CD14-positive monocyte (primary cell): ENCODE data around the gene STXBP2. TPM values are rescaled to one million over a fixed set of nuclear protein-coding genes. Genes with fewer than 3 reads are reported as not detected.

Experiments used
- DNase-seq, 3 donors: peaks; one replicate each; pipeline ENCODE4 v3.0.0-alpha.2; 2011 to 2022
- H2AFZ ChIP-seq: 2 replicates; pipeline ENCODE4 v1.6.0; 2012; ENCODE audit warnings: mild to moderate bottlenecking, low read depth, low read length, inconsistent platforms; ENCODE audit not compliant: insufficient read depth, poor library complexity, severe bottlenecking
- H3K27ac ChIP-seq, 2 donors: 1 replicate in 1 of 2; 2 replicates in 1 of 2; pipeline ENCODE4 v1.5.1; 2012 to 2013; ENCODE audit warnings: low read length in 2 of 2, control low read depth in 1 of 2, inconsistent platforms in 1 of 2, low read depth in 1 of 2, mild to moderate bottlenecking in 1 of 2
- H3K27me3 ChIP-seq, 2 donors: one replicate each; pipeline versions ENCODE4 v1.6.0 to v1.6.1; 2011 to 2013; ENCODE audit warnings: low read length in 2 of 2; ENCODE audit not compliant: control insufficient read depth in 2 of 2, insufficient read depth in 2 of 2
- H3K36me3 ChIP-seq, 2 donors: replicated peaks in 1 of 2; 1 replicate in 1 of 2; 2 replicates in 1 of 2; pipeline versions ENCODE4 v1.5.1 to v1.6.1; 2012 to 2013; ENCODE audit warnings: low read length in 2 of 2, control low read depth in 1 of 2, inconsistent platforms in 1 of 2, mild to moderate bottlenecking in 1 of 2; ENCODE audit not compliant: insufficient read depth in 2 of 2, control insufficient read depth in 1 of 2
- H3K4me1 ChIP-seq, 2 donors: 1 replicate in 1 of 2; 2 replicates in 1 of 2; pipeline versions ENCODE4 v1.5.1 to v1.6.1; 2012 to 2013; ENCODE audit warnings: low read length in 2 of 2, control low read depth in 1 of 2, inconsistent platforms in 1 of 2, mild to moderate bottlenecking in 1 of 2, moderate library complexity in 1 of 2; ENCODE audit not compliant: insufficient read depth in 2 of 2, control insufficient read depth in 1 of 2
- H3K4me2 ChIP-seq: replicated peaks from 2 replicates; pipeline ENCODE3; 2012; ENCODE audit warnings: low read length, moderate library complexity, mild to moderate bottlenecking; ENCODE audit not compliant: poor library complexity, severe bottlenecking; ENCODE audit errors: extremely low read depth
- H3K4me3 ChIP-seq, 3 experiments: fragments of 200-600 bp in 1 of 3; sonication (generic) in 1 of 3; replicated peaks in 1 of 3; 1 replicate in 2 of 3; 2 replicates in 1 of 3; pipeline ENCODE4 v1.5.1; 2011 to 2013; ENCODE audit warnings: low read length in 3 of 3, mild to moderate bottlenecking in 3 of 3, control low read depth in 2 of 3, low read depth in 2 of 3, inconsistent platforms in 1 of 3, moderate library complexity in 1 of 3
- H3K79me2 ChIP-seq: 2 replicates; pipeline ENCODE4 v1.6.0; 2012; ENCODE audit warnings: mild to moderate bottlenecking, control low read depth, inconsistent platforms, low read length, moderate library complexity; ENCODE audit not compliant: insufficient read depth
- H3K9ac ChIP-seq: 2 replicates; pipeline ENCODE4 v1.6.0; 2017; ENCODE audit warnings: low read length, mild to moderate bottlenecking; ENCODE audit not compliant: insufficient read depth, poor library complexity, severe bottlenecking
- H3K9me3 ChIP-seq, 2 donors: replicated peaks in 1 of 2; 1 replicate in 1 of 2; 2 replicates in 1 of 2; pipeline versions ENCODE4 v1.5.1 to v1.6.1; 2012 to 2013; ENCODE audit warnings: low read length in 2 of 2, control low read depth in 1 of 2; ENCODE audit not compliant: control insufficient read depth in 1 of 2, insufficient read depth in 1 of 2
- H4K20me1 ChIP-seq: 2 replicates; pipeline ENCODE4 v1.6.0; 2012; ENCODE audit warnings: mild to moderate bottlenecking, low read length, control low read depth, moderate library complexity; ENCODE audit not compliant: insufficient read depth
- H3K27ac Mint-ChIP-seq, 7 donors: one replicate each; pipeline ENCODE4 v1.8.0; 2020; ENCODE audit warnings: mild to moderate bottlenecking in 7 of 7, mixed read lengths in 7 of 7, moderate library complexity in 6 of 7, inconsistent platforms in 2 of 7
- H3K27me3 Mint-ChIP-seq, 3 donors: one replicate each; pipeline ENCODE4 v1.8.0; 2021 to 2022; ENCODE audit warnings: low read depth in 3 of 3, mild to moderate bottlenecking in 3 of 3, mixed read lengths in 3 of 3, moderate library complexity in 3 of 3, inconsistent platforms in 1 of 3
- H3K36me3 Mint-ChIP-seq, 2 donors: one replicate each; pipeline ENCODE4 v1.8.0; 2020; ENCODE audit warnings: mixed read lengths in 2 of 2, inconsistent platforms in 1 of 2, mild to moderate bottlenecking in 1 of 2
- H3K4me1 Mint-ChIP-seq: one replicate; pipeline ENCODE4 v1.8.0; 2020; ENCODE audit warnings: mild to moderate bottlenecking, mixed read lengths
- H3K4me3 Mint-ChIP-seq, 2 donors: one replicate each; pipeline ENCODE4 v1.8.0; 2020; ENCODE audit warnings: mild to moderate bottlenecking in 2 of 2, mixed read lengths in 2 of 2, moderate library complexity in 1 of 2
- H3K9me3 Mint-ChIP-seq, 7 donors: one replicate each; pipeline ENCODE4 v1.8.0; 2020 to 2022; ENCODE audit warnings: mixed read lengths in 7 of 7, mild to moderate bottlenecking in 6 of 7, moderate library complexity in 6 of 7, inconsistent platforms in 2 of 7
- CTCF ChIP-seq: fragments of 200-600 bp; IDR thresholded peaks from one replicate; pipeline ENCODE4 v1.8.0; 2022; ENCODE audit warnings: antibody characterized with exemption, mild to moderate bottlenecking
- WGBS: methylation state at CpG from one replicate; pipeline ENCODE4 v1.1.5; 2013; ENCODE audit warnings: missing lambda C conversion rate; ENCODE audit not compliant: insufficient coverage; 5-methylcytosine and 5-hydroxymethylcytosine counted together
- intact Hi-C, 2 donors: fragments of 100-400 bp; cut with micrococcal nuclease; formaldehyde crosslinking; loops; one replicate each; pipeline versions ENCODE4 v1.15.0 to v1.15.1; 2023
- polyA plus RNA-seq, 3 donors: library from polyadenylated mRNA; depleted of rRNA in 1 of 3; unstranded in 2 of 3; stranded (reverse) in 1 of 3; fragments of 300-500 nt in 2 of 3; fragments of >200 nt in 1 of 3; fragmentation: Illumina TruSeq in 2 of 3; gene quantifications; 1 replicate in 2 of 3; 2 replicates in 1 of 3; pipeline ENCODE4 v1.2.3, GENCODE V29; 2012 to 2021

STXBP2 gene
- polyA plus RNA-seq, 3 donors: 249 to 846 (median 327) TPM

GRCh38 chr19:7622933-7623685, 13.8 kb upstream of the STXBP2 start:
- Histone ChIP-seq H3K9me3 (no peaks in the 10 kb centered on the region), H3K27me3 (no peaks in the 10 kb centered on the region), H3K79me2 (peaks cover 24% of the 10 kb centered on the region), H3K36me3 (peaks cover 76 to 97% of the 10 kb centered on the region in 2 donors), H3K4me2 (no peak overlapping the region), H3K27ac (no peak overlapping the region), H2AFZ (no peak overlapping the region), H3K4me3 (no peak overlapping the region), H3K4me1 (peaks cover 0 to 8% of the 10 kb centered on the region in 2 donors), H4K20me1 (peaks cover 4% of the 10 kb centered on the region), H3K9ac (no peak overlapping the region)
- Mint-ChIP-seq H3K27ac (no peak overlapping the region), H3K36me3 (peaks cover 67 to 91% of the 10 kb centered on the region in 2 donors), H3K4me3 (no peak overlapping the region), H3K27me3 (peaks cover 0 to 2% (median 0%) of the 10 kb centered on the region in 3 donors), H3K4me1 (peaks cover 8% of the 10 kb centered on the region), H3K9me3 (peaks cover 0 to 1% (median 0%) of the 10 kb centered on the region in 7 donors)
- DNase-seq: no peak
- intact Hi-C loops: loop anchor here in 1 of 2 donors (10.0 kb wide), 1 partner anchor 228 kb away; no protein-coding TSS in a partner anchor
- 96% methylated on average over 11 of the region's 16 CpGs for WGBS
- TF ChIP-seq CTCF: no peak

- H4K20me1 ChIP-seq: peaks cover 4% of the 10 kb centered on the region
- H3K4me3 Mint-ChIP-seq: no peak overlapping the region
- H3K27ac Mint-ChIP-seq: peak overlapping the region in 1 of 7 donors; percentile 50
Measured at GRCh38 chr19:7623725-7624603, 12.9 kb upstream of the STXBP2 start.

More at GRCh38 chr19:7623725-7624603, 12.9 kb upstream of the STXBP2 start:
- H3K9ac ChIP-seq: no peak overlapping the region
- no peaks in the 10 kb centered on the region for H3K27me3 Mint-ChIP-seq
- DNase-seq: no peak
- peaks cover 59 to 82% of the 10 kb centered on the region in 2 donors for H3K36me3 Mint-ChIP-seq
- whole genome bisulfite sequencing: 97% methylated on average over 38 of the region's 39 CpGs
- no peaks in the 10 kb centered on the region for H3K9me3 ChIP-seq
- no peak for TF ChIP-seq CTCF
- no peak overlapping the region for H2AFZ ChIP-seq
- H3K9me3 Mint-ChIP-seq: no peaks in the 10 kb centered on the region
- peaks cover 8 to 13% of the 10 kb centered on the region in 2 donors for H3K4me1 ChIP-seq
- no peak overlapping the region for H3K27ac ChIP-seq
- H3K79me2 ChIP-seq: peaks cover 32% of the 10 kb centered on the region
- peaks cover 76 to 89% of the 10 kb centered on the region in 2 donors for H3K36me3 ChIP-seq
- peaks cover 10% of the 10 kb centered on the region for H3K4me1 Mint-ChIP-seq
- intact Hi-C loops: loop anchor here in 1 of 2 donors (10.0 kb wide), 1 partner anchor 229 kb away; no protein-coding TSS in a partner anchor
- no peaks in the 10 kb centered on the region for H3K27me3 ChIP-seq
- H3K4me2 ChIP-seq: no peak overlapping the region
- no peak overlapping the region for H3K4me3 ChIP-seq
